BE2C (cell line): Measurements from ENCODE around the gene NTRK2.

ENCODE experiments used
- DNase-seq: peaks from one replicate; pipeline ENCODE4 v3.0.0-alpha.2; 2020
- H3K27me3 ChIP-seq: fragments of 250-450 bp; sonication (Bioruptor Pico); 2 replicates; pipeline ENCODE4 v1.5.1; 2020; ENCODE audit warnings: mild to moderate bottlenecking
- H3K36me3 ChIP-seq: fragments of 250-450 bp; sonication (Bioruptor Pico); 2 replicates; pipeline ENCODE4 v1.5.1; 2020; ENCODE audit warnings: mild to moderate bottlenecking
- H3K4me1 ChIP-seq: fragments of 250-450 bp; sonication (Bioruptor Pico); 2 replicates; pipeline ENCODE4 v1.5.1; 2020
- H3K4me3 ChIP-seq: 2 replicates; pipeline ENCODE4 v1.5.1; 2011; ENCODE audit warnings: low read depth, low read length
- H3K9me3 ChIP-seq: fragments of 250-450 bp; sonication (Bioruptor Pico); 2 replicates; pipeline ENCODE4 v1.5.1; 2020
- CTCF ChIP-seq: IDR thresholded peaks from 2 replicates; pipeline ENCODE4 v1.5.1; 2012; ENCODE audit warnings: mild to moderate bottlenecking, low read depth, low read length

Gene NTRK2

GRCh38 chr9:85020791-85021190 is 351.3 kb downstream of the NTRK2 start:
- H3K4me3 ChIP-seq: no peak overlapping the region
- TF ChIP-seq CTCF: no peak
- H3K4me1 ChIP-seq: no peaks in the 10 kb centered on the region
- no peak for DNase-seq
- H3K36me3 ChIP-seq: no peaks in the 10 kb centered on the region
- H3K9me3 ChIP-seq: no peaks in the 10 kb centered on the region
- H3K27me3 ChIP-seq: no peaks in the 10 kb centered on the region

- no peak for TF ChIP-seq CTCF
- H3K36me3 ChIP-seq: no peaks in the 10 kb centered on the region
- H3K4me1 ChIP-seq: no peaks in the 10 kb centered on the region
- H3K27me3 ChIP-seq: no peaks in the 10 kb centered on the region
- DNase-seq: no peak
- H3K4me3 ChIP-seq: no peak overlapping the region
- no peaks in the 10 kb centered on the region for H3K9me3 ChIP-seq
Observed at GRCh38 chr9:85021686-85022085, 352.2 kb downstream of the NTRK2 start.

GRCh38 chr9:85024374-85024773 is 354.8 kb downstream of the NTRK2 start:
- H3K9me3 ChIP-seq: no peaks in the 10 kb centered on the region

GRCh38 chr9:85025638-85026037 is 356.1 kb downstream of the NTRK2 start:
- Histone ChIP-seq H3K4me1 (no peaks in the 10 kb centered on the region), H3K36me3 (no peaks in the 10 kb centered on the region), H3K27me3 (no peaks in the 10 kb centered on the region), H3K9me3 (no peaks in the 10 kb centered on the region), H3K4me3 (no peak overlapping the region)
- DNase-seq: no peak
- TF ChIP-seq CTCF: no peak

More at GRCh38 chr9:85024374-85024773, 354.8 kb downstream of the NTRK2 start:
- no peak overlapping the region for H3K4me3 ChIP-seq
- no peaks in the 10 kb centered on the region for H3K27me3 ChIP-seq
- no peaks in the 10 kb centered on the region for H3K36me3 ChIP-seq
- no peak for TF ChIP-seq CTCF
- no peaks in the 10 kb centered on the region for H3K4me1 ChIP-seq
- no peak for DNase-seq

GRCh38 chr9:85027870-85028269 is 358.3 kb downstream of the NTRK2 start:
- Histone ChIP-seq H3K9me3 (no peaks in the 10 kb centered on the region), H3K4me3 (no peak overlapping the region), H3K27me3 (no peaks in the 10 kb centered on the region), H3K36me3 (no peaks in the 10 kb centered on the region), H3K4me1 (no peaks in the 10 kb centered on the region)
- no peak for DNase-seq
- TF ChIP-seq CTCF: no peak

GRCh38 chr9:85030316-85030715 is 360.8 kb downstream of the NTRK2 start:
- H3K36me3 ChIP-seq: no peaks in the 10 kb centered on the region
- no peak for DNase-seq
- no peak overlapping the region for H3K4me3 ChIP-seq
- H3K4me1 ChIP-seq: no peaks in the 10 kb centered on the region
- no peak for TF ChIP-seq CTCF
- no peaks in the 10 kb centered on the region for H3K27me3 ChIP-seq
- H3K9me3 ChIP-seq: no peaks in the 10 kb centered on the region
